GM13977 (cell line): ENCODE measurements around the gene CST2.
"Not testable (repeated sequence)": the region's sequence is repeated elsewhere in the genome, so short reads cannot be mapped to it uniquely, and the experiment has no call there.

ENCODE experiments used
- DNase-seq: peaks from one replicate; pipeline ENCODE4 v3.0.0; 2012; ENCODE audit warnings: low spot score
- in situ Hi-C: fragments of 300-500 bp; cut with MboI; formaldehyde crosslinking; loops from one replicate; pipeline ENCODE4 v1.12.0; 2022; ENCODE audit warnings: low sequenced_read_pairs, low pct_unique_long_range_greater_than_20kb, mixed read lengths, inconsistent platforms; ENCODE audit not compliant: unreplicated experiment
- TF ChIP-seq, protein P1 (sequence below): IDR thresholded peaks from 2 replicates; pipeline ENCODE4 v1.5.1; 2012; ENCODE audit warnings: mild to moderate bottlenecking, control low read depth; ENCODE audit not compliant: insufficient read depth; ENCODE audit errors: extremely low read depth, missing control alignments

The CST2 gene

DNA sequence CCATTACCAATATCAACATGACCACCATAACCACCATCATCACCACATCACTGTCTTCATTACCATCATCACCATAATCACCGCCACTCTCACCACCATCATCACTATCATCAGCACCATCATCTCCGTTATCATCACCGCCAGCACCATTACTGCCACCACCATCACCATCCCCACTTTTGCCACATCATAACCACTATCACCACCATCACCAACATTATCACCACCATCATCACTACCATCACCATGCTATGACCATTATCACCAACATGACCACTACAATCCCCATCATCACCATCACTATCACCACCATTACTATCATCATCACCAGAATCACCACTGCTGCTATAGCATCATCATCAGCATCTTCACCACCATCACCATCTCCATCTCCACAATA lies 25.7 kb downstream of the CST2 start:
- DNase-seq = no peak
- in situ Hi-C loops = loop anchor here (25.0 kb wide), 1 partner anchor 89 kb away; no protein-coding TSS in a partner anchor
- TF ChIP-seq, protein P1, sequence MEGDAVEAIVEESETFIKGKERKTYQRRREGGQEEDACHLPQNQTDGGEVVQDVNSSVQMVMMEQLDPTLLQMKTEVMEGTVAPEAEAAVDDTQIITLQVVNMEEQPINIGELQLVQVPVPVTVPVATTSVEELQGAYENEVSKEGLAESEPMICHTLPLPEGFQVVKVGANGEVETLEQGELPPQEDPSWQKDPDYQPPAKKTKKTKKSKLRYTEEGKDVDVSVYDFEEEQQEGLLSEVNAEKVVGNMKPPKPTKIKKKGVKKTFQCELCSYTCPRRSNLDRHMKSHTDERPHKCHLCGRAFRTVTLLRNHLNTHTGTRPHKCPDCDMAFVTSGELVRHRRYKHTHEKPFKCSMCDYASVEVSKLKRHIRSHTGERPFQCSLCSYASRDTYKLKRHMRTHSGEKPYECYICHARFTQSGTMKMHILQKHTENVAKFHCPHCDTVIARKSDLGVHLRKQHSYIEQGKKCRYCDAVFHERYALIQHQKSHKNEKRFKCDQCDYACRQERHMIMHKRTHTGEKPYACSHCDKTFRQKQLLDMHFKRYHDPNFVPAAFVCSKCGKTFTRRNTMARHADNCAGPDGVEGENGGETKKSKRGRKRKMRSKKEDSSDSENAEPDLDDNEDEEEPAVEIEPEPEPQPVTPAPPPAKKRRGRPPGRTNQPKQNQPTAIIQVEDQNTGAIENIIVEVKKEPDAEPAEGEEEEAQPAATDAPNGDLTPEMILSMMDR = no peak

DNA sequence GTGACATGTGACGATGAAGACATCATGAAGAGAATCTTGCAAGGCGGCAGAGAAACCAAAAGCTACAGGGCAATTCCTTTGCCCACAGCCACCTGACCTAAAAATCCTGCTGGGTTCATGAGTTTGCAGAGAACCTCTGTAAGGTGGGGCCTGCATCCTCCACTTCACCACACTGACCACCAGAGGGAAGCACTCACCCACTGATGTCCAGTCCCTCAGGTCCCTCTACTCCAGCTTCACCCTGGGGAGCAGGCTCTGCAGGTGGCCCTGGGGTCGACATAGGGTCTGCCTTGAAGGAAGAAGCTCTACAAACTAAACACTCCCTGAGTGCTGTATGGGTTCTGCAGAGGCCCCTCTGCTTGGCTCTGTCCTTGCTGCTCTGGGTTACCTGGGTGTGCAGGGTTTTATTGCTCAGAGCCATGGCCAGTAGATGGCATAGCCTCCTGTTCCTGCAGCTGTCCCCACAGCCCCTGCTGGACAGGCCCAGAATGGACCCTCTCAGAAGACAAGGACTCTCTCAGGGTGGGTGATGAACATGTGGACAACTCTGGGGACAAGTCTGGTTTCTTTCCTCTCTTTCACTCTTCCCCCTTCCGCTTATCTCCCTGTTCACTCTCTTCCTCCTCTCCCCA lies 27.2 kb downstream of the CST2 start:
- TF ChIP-seq, protein P1 = peak; percentile 60
- in situ Hi-C loops, DNase-seq: not testable (repeated sequence)

DNA sequence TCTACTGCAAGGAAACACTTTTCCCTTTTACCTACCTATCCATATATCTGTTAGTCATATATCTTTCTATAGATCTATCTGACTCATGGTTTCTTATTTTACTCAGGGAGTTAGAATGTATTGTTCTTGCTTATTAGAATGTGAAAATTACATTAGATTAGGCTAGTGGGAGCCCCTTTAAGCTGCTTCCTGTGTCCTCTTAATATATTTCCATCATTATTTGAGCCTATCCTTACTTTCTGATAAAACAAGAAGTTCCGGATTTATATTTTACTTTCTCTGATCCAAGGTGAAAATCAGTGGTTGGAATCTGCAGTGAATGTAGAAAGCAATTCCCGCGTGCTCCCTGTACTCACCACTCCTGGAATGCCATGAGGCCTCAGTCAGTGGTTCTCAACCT lies 31.0 kb downstream of the CST2 start:
- no peak for DNase-seq
- in situ Hi-C loops = no loop called here

DNA sequence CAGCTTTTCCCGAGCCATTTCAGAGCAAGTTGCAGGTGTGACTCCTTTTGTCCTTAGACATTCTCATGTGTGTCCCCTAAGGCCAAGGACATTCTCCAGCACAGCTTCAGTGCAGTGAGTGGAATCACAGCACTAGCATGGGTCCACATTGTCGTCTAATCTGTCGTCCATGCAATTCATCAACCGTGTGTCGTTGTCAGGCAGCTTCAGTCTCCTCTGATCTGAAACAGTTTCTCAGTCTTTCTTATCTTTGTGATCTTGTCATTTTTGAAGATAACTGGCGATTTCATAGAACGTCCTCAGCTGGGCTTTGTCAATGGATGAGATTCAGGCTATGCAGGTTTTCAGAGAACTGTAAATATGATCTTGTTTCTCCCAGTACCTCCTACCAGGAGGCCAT lies 31.7 kb downstream of the CST2 start:
- DNase-seq = no peak
- TF ChIP-seq, protein P1 = no peak
- in situ Hi-C loops = no loop called here

More for the DNA sequence above, 31.0 kb downstream of the CST2 start:
- TF ChIP-seq, protein P1 = no peak

DNA sequence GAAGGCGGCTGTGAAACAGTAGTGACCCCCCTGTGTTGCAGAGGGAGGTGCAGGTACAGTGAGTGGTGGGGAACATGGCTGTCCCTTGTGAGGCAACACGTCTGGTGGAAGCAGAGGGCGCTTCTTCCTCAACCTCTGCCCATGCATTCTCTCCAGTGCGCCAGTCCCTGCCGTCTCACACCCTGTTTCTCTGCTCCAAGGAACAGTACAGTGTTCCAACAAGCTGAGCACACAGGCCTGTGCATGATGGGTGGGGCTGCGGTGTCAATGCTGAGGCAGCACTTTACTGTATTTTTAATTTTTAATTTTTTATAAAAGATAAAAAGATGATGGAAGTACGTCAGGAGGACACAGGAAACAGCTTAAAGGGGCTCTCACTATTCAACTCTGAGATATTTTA lies 32.5 kb downstream of the CST2 start:
- in situ Hi-C loops = no loop called here

DNA sequence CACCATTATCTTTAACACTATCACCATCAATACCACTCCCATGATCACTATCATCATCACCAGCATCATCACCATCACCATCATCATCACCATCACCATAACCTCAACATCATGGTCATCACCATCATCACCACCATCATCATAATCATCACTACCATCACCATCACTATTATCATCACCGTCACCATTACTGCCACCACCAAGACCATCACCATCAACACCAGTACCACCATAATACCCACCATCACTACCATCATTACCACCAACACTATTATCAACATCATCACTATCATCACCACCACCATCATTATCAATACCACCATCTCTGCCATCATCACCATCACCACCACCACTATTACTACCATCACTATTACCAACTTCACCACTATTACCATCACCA lies 43.1 kb downstream of the CST2 start:
- in situ Hi-C loops = no loop called here
- TF ChIP-seq, protein P1 = no peak

More for the DNA sequence above, 32.5 kb downstream of the CST2 start:
- no peak for DNase-seq
- TF ChIP-seq, protein P1 = no peak

More for the DNA sequence above, 43.1 kb downstream of the CST2 start:
- no peak for DNase-seq
